Endothelial cell of umbilical vein (primary cell): Measurements from ENCODE around the gene KCNMB3. TPM values are rescaled to one million over a fixed set of nuclear protein-coding genes. Genes with fewer than 3 reads are reported as not detected.
"Not testable (repeated sequence)": the region's sequence is repeated elsewhere in the genome, so short reads cannot be mapped to it uniquely, and the experiment has no call there.

Experiments used
- BruUV-seq: library from RNA; stranded (reverse); fragments of 400-500 nt; replicated peaks from 2 replicates; lab custom pipeline; 2021; lab: Mats Ljungman, UMichigan
- CTCF ChIA-PET: fragments of 300-600, 350-600 bp; sonication (Branson Sonifier 250); formaldehyde crosslinking; loops from one replicate; lab custom pipeline; 2021; ENCODE audit warnings: antibody characterized with exemption, inconsistent platforms; lab: Charles Lee
- POLR2A ChIA-PET: fragments of 300-600, 350-600 bp; sonication (Branson Sonifier 250); formaldehyde crosslinking; loops from one replicate; lab custom pipeline; 2021; ENCODE audit warnings: antibody characterized with exemption, inconsistent platforms; lab: Charles Lee
- DNase-seq: peaks from one replicate; pipeline ENCODE4 v3.0.0-alpha.2; 2011; ENCODE audit warnings: low read depth, low spot score
- FAIRE-seq: peaks from 2 replicates; lab custom pipeline; 2011; peaks lifted over from hg19 to GRCh38; lab: Jason Lieb, UNC
- H2AFZ ChIP-seq: 2 replicates; pipeline ENCODE4 v1.6.0; 2012; ENCODE audit warnings: low read depth, low read length, control low read depth, inconsistent platforms
- H3K27ac ChIP-seq: 2 replicates; pipeline ENCODE4 v1.5.1; 2011; ENCODE audit warnings: low read depth, mild to moderate bottlenecking, control low read depth, low read length, moderate library complexity; ENCODE audit not compliant: insufficient read depth
- H3K27me3 ChIP-seq, 2 experiments: 2 replicates each; pipeline versions ENCODE4 v1.6.0 to v1.6.1; 2011; ENCODE audit warnings: low read length in 2 of 2, mixed read lengths in 1 of 2; ENCODE audit not compliant: control insufficient read depth in 2 of 2, insufficient read depth in 2 of 2
- H3K36me3 ChIP-seq, 2 experiments: 2 replicates in 1 of 2; 3 replicates in 1 of 2; pipeline ENCODE4 v1.5.1; 2011; ENCODE audit warnings: low read length in 2 of 2, mild to moderate bottlenecking in 1 of 2, moderate library complexity in 1 of 2; ENCODE audit not compliant: control insufficient read depth in 2 of 2, insufficient read depth in 2 of 2; ENCODE audit errors: extremely low read depth in 1 of 2
- H3K4me1 ChIP-seq: 3 replicates; pipeline ENCODE4 v1.5.1; 2011; ENCODE audit warnings: mild to moderate bottlenecking, low read length; ENCODE audit not compliant: control insufficient read depth, insufficient read depth; ENCODE audit errors: extremely low read depth
- H3K4me2 ChIP-seq: 2 replicates; pipeline ENCODE4 v1.6.1; 2011; ENCODE audit warnings: low read length, control low read depth, mixed read lengths; ENCODE audit not compliant: insufficient read depth
- H3K4me3 ChIP-seq, 3 experiments: fragments of 200-600 bp in 1 of 3; sonication (generic), shearing (Covaris generic) in 1 of 3; replicated peaks in 1 of 3; 2 replicates each; pipeline ENCODE4 v1.5.1; 2011 to 2016; ENCODE audit warnings: control low read depth in 3 of 3, low read length in 3 of 3, mild to moderate bottlenecking in 2 of 3, inconsistent platforms in 1 of 3, low read depth in 1 of 3, moderate library complexity in 1 of 3; ENCODE audit not compliant: insufficient read depth in 1 of 3
- H3K79me2 ChIP-seq: 2 replicates; pipeline ENCODE4 v1.6.0; 2012; ENCODE audit warnings: low read length, inconsistent platforms; ENCODE audit not compliant: control insufficient read depth, insufficient read depth
- H3K9ac ChIP-seq: replicated peaks from 2 replicates; pipeline ENCODE3; 2011; ENCODE audit warnings: low read length, control low read depth; ENCODE audit not compliant: insufficient read depth; ENCODE audit errors: extremely low read depth
- H3K9me1 ChIP-seq: replicated peaks from 3 replicates; pipeline ENCODE4 v1.6.0; 2011; ENCODE audit warnings: mild to moderate bottlenecking, low read length; ENCODE audit not compliant: control insufficient read depth, insufficient read depth; ENCODE audit errors: extremely low read depth
- H3K9me3 ChIP-seq: replicated peaks from 2 replicates; pipeline ENCODE4 v1.5.1; 2012; ENCODE audit warnings: low read length, inconsistent platforms; ENCODE audit not compliant: control insufficient read depth, insufficient read depth
- H4K20me1 ChIP-seq: replicated peaks from 2 replicates; pipeline ENCODE3; 2011; ENCODE audit warnings: mild to moderate bottlenecking, low read length; ENCODE audit not compliant: control insufficient read depth, insufficient read depth; ENCODE audit errors: extremely low read depth
- CTCF ChIP-seq, 2 donors: IDR thresholded peaks; 1 replicate in 1 of 2; 2 replicates in 1 of 2; pipeline ENCODE4 v1.5.1; 2011; ENCODE audit warnings: low read length in 2 of 2, mild to moderate bottlenecking in 2 of 2, moderate library complexity in 2 of 2, control low read depth in 1 of 2, inconsistent platforms in 1 of 2, low read depth in 1 of 2; ENCODE audit not compliant: insufficient read depth in 1 of 2; ENCODE audit errors: extremely low read depth in 1 of 2
- EZH2 ChIP-seq: IDR thresholded peaks from 2 replicates; pipeline ENCODE4 v1.6.1; 2012; ENCODE audit warnings: borderline replicate concordance, low read depth, mild to moderate bottlenecking, moderate library complexity, low read length, inconsistent platforms; ENCODE audit not compliant: severe bottlenecking
- FOS ChIP-seq: IDR thresholded peaks from 2 replicates; pipeline ENCODE4 v1.6.1; 2011; ENCODE audit warnings: mild to moderate bottlenecking, low read length, moderate library complexity, borderline replicate concordance; ENCODE audit not compliant: insufficient read depth
- GATA2 ChIP-seq: IDR thresholded peaks from 2 replicates; pipeline ENCODE4 v1.7.0; 2011; ENCODE audit warnings: low read depth, mild to moderate bottlenecking, moderate library complexity, mixed read lengths, low read length; ENCODE audit not compliant: insufficient read length, insufficient read depth
- JUN ChIP-seq: IDR thresholded peaks from 2 replicates; pipeline ENCODE4 v1.6.1; 2011; ENCODE audit warnings: borderline replicate concordance, low read depth; ENCODE audit not compliant: insufficient read length, insufficient read depth
- MYC ChIP-seq: IDR thresholded peaks from one replicate; pipeline ENCODE4 v1.6.1; 2011; ENCODE audit warnings: mild to moderate bottlenecking, low read depth, low read length
- POLR2A ChIP-seq: IDR thresholded peaks from 2 replicates; pipeline ENCODE4 v1.6.1; 2012; ENCODE audit warnings: low read depth, mild to moderate bottlenecking, control low read depth, low read length
- POLR2AphosphoS5 ChIP-seq: IDR thresholded peaks from 2 replicates; pipeline ENCODE4 v1.6.1; 2012; ENCODE audit warnings: low read depth, mild to moderate bottlenecking, control low read depth, low read length, moderate library complexity; ENCODE audit not compliant: insufficient read depth
- dilution Hi-C: fragments of 300-500 bp; cut with MboI; formaldehyde crosslinking; loops from one replicate; pipeline ENCODE4 v1.15.0; 2019; ENCODE audit warnings: low sequenced_read_pairs; ENCODE audit not compliant: extremely low pct_ligation_motif_present
- intact Hi-C: fragments of 100-400 bp; cut with micrococcal nuclease; formaldehyde crosslinking; loops from one replicate; pipeline ENCODE4 v1.10.0; 2022
- polyA plus RNA-seq, 4 experiments: library from polyadenylated mRNA; depleted of rRNA in 3 of 4; stranded (reverse) in 3 of 4; unstranded in 1 of 4; fragments of >200 nt; gene quantifications; 2 replicates each; pipeline versions ENCODE4 v1.2.1 to v1.2.3, GENCODE V29; 2011 to 2012; ENCODE audit warnings: missing spikeins in 1 of 4
- total RNA-seq: library from RNA; stranded (reverse); gene quantifications from 2 replicates; pipeline ENCODE4 v1.2.3, GENCODE V29; 2021

The KCNMB3 gene
- total and polyA plus RNA-seq, 2 donors (not counting 3 experiments of a cell fraction or from before 2014, with no cell fraction given): 1.2 to 1.7 TPM

GRCh38 chr3:179260949-179261765 is 10.2 kb upstream of the KCNMB3 start:
- Histone ChIP-seq H3K9ac (peak overlapping the region; percentile 57), H3K4me2 (peak overlapping the region; percentile 78), H3K9me1 (no peaks in the 10 kb centered on the region), H3K79me2 (no peaks in the 10 kb centered on the region), H4K20me1 (no peaks in the 10 kb centered on the region), H3K9me3 (no peaks in the 10 kb centered on the region), H3K4me3 (peak overlapping the region; percentile 13 to 56 (median 44)), H2AFZ (peak overlapping the region; percentile 64), H3K36me3 (no peaks in the 10 kb centered on the region), H3K27ac (no peak overlapping the region), H3K4me1 (no peaks in the 10 kb centered on the region), H3K27me3 (no peaks in the 10 kb centered on the region)
- FAIRE-seq: peak; percentile 46
- DNase-seq: peak; percentile 58
- no peak for TF ChIP-seq MYC
- no peak for TF ChIP-seq JUN
- TF ChIP-seq EZH2: no peak
- TF ChIP-seq GATA2: no peak
- TF ChIP-seq FOS: no peak
- no peak for TF ChIP-seq CTCF (IDR thresholded peaks at IDR 0.05; ENCODE audit: extremely low read depth in 1 of 2, insufficient read depth in 1 of 2, low read depth in 1 of 2, low read length in 2 of 2)
- peak; percentile 30 for TF ChIP-seq POLR2A
- TF ChIP-seq POLR2AphosphoS5: peak; percentile 62
- POLR2A ChIA-PET: no interaction called here
- BruUV-seq: TSS peak; percentile 54
- CTCF ChIA-PET: interaction anchor here (0.9 to 1.5 kb wide), 2 partner anchors 10 to 11 kb away, joined by 3 to 8 read pairs; no protein-coding TSS in a partner anchor
- dilution Hi-C loops: no loop called here
- intact Hi-C loops: no loop called here

GRCh38 chr3:179259959-179260756 is 9.2 kb upstream of the KCNMB3 start:
- H3K27ac ChIP-seq, H3K9ac ChIP-seq, H2AFZ ChIP-seq, H3K27me3 ChIP-seq, FAIRE-seq, DNase-seq, dilution Hi-C loops, CTCF ChIA-PET, H3K9me3 ChIP-seq, POLR2A ChIA-PET, H3K36me3 ChIP-seq, intact Hi-C loops, BruUV-seq, H3K79me2 ChIP-seq, H4K20me1 ChIP-seq, H3K4me3 ChIP-seq, H3K4me1 ChIP-seq, H3K9me1 ChIP-seq: not testable (repeated sequence)
- H3K4me2 ChIP-seq: peak overlapping the region; percentile 78
